22Rv1 (cell line): ENCODE measurements around the gene ABCF3.

Experiments
- ZFX ChIP-seq: fragments of 450-650 bp; IDR thresholded peaks from 2 replicates; pipeline ENCODE4 v1.6.1; 2017; ENCODE audit warnings: antibody characterized with exemption, borderline replicate concordance
- TF ChIP-seq, protein P1 (sequence below): fragments of 450-650 bp; IDR thresholded peaks from 2 replicates; pipeline ENCODE4 v1.5.1; 2017; ENCODE audit warnings: mild to moderate bottlenecking

DNA sequence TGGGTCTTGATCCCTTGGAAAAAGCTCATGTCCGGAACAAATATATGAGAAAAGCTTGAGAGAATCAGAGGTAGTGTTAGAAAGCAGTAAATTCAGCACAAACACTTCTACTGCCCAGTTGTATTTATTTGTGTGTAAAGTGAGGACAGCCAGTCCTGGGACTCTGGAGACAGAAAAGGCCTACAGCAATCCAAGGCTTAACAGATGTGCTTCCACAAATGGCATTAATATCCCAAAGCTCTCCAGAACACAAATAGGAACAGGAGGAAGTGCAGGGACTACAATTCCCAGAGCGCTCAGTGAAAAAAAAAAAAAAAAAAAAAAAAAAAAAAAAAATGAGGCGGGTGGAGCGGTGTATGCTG is 11.7 kb upstream of the ABCF3 start:
- TF ChIP-seq, protein P1, sequence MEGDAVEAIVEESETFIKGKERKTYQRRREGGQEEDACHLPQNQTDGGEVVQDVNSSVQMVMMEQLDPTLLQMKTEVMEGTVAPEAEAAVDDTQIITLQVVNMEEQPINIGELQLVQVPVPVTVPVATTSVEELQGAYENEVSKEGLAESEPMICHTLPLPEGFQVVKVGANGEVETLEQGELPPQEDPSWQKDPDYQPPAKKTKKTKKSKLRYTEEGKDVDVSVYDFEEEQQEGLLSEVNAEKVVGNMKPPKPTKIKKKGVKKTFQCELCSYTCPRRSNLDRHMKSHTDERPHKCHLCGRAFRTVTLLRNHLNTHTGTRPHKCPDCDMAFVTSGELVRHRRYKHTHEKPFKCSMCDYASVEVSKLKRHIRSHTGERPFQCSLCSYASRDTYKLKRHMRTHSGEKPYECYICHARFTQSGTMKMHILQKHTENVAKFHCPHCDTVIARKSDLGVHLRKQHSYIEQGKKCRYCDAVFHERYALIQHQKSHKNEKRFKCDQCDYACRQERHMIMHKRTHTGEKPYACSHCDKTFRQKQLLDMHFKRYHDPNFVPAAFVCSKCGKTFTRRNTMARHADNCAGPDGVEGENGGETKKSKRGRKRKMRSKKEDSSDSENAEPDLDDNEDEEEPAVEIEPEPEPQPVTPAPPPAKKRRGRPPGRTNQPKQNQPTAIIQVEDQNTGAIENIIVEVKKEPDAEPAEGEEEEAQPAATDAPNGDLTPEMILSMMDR, result no peak
- TF ChIP-seq ZFX, result no peak
